Esophagus squamous epithelium (tissue), 4 donors: ENCODE measurements around the gene ZFAND3.
"Not testable (repeated sequence)": the region's sequence is repeated elsewhere in the genome, so short reads cannot be mapped to it uniquely, and the experiment has no call there.

ENCODE experiments used
- CTCF ChIP-seq, 6 experiments: fragments of 450-650 bp in 4 of 6; fragments of 200-600 bp in 2 of 6; sonication (generic) in 2 of 6; IDR thresholded peaks; one replicate each; pipeline ENCODE4 v1.5.1; 2016 to 2019; ENCODE audit warnings: antibody characterized with exemption in 6 of 6, mild to moderate bottlenecking in 4 of 6, moderate library complexity in 4 of 6
- POLR2A ChIP-seq, 4 donors: fragments of 450-650 bp; IDR thresholded peaks; one replicate each; pipeline ENCODE4 v1.6.1; 2017; ENCODE audit warnings: antibody characterized with exemption in 4 of 4, mild to moderate bottlenecking in 4 of 4, moderate library complexity in 3 of 4

GRCh38 chr6:38049861-38050397 is 230.4 kb downstream of the ZFAND3 start:
- TF ChIP-seq POLR2A, CTCF (IDR thresholded peaks at IDR 0.05): not testable (repeated sequence)
